ENCODE results near the gene ALPP. TPM values are rescaled to one million over a fixed set of nuclear protein-coding genes. Genes with fewer than 3 reads are reported as not detected.
A peak's percentile ranks its signal among the peaks of the same experiment; 100 is the strongest.
"Not testable (repeated sequence)": the region's sequence is repeated elsewhere in the genome, so short reads cannot be mapped to it uniquely, and the experiment has no call there.

ALPP gene
- total RNA-seq, 4 donors from 2014 or later: not detected

DNA sequence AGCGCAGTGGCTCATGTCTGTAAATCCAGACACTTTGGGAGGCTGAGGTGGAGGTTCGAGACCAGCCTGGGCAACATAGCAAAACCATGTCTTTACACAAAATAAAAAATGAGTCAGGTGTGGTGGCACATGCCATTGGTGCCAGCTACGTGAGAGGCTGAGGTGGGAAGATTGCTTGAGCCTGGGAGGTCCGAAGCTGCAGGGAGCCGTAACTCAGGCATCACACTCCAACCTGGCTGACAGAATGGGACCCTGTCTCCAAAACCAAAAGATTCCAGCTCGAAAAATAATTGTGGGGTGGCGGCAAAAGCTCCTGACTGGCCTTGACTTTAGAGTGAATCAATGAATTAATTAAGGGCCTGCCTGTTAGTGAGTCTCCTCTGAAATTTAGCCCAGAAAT, 1.2 kb upstream of the ALPP start:
- TF ChIP-seq, protein P1, sequence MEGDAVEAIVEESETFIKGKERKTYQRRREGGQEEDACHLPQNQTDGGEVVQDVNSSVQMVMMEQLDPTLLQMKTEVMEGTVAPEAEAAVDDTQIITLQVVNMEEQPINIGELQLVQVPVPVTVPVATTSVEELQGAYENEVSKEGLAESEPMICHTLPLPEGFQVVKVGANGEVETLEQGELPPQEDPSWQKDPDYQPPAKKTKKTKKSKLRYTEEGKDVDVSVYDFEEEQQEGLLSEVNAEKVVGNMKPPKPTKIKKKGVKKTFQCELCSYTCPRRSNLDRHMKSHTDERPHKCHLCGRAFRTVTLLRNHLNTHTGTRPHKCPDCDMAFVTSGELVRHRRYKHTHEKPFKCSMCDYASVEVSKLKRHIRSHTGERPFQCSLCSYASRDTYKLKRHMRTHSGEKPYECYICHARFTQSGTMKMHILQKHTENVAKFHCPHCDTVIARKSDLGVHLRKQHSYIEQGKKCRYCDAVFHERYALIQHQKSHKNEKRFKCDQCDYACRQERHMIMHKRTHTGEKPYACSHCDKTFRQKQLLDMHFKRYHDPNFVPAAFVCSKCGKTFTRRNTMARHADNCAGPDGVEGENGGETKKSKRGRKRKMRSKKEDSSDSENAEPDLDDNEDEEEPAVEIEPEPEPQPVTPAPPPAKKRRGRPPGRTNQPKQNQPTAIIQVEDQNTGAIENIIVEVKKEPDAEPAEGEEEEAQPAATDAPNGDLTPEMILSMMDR (IDR thresholded peaks at IDR 0.05): no peak
- TF ChIP-seq POLR2A (IDR thresholded peaks at IDR 0.05) (no peak), EP300 (IDR thresholded peaks at IDR 0.05) (no peak), POLR2AphosphoS5 (IDR thresholded peaks at IDR 0.05) (no peak)
- H3K4me3 ChIP-seq: no peak overlapping the region
- no peaks in the 10 kb centered on the region for H3K9me3 ChIP-seq
- no peaks in the 10 kb centered on the region for H3K36me3 ChIP-seq
- peaks cover 31% of the 10 kb centered on the region for H3K27me3 ChIP-seq
- no peak overlapping the region for H3K27ac ChIP-seq
- 95% methylated on average over 7 of the region's 7 CpGs for WGBS
- DNase-seq (ENCODE audit: low spot score in 2 of 2): peak; percentile 29 to 43
- no peaks in the 10 kb centered on the region for H3K4me1 ChIP-seq

- WGBS: 67% methylated on average over 13 of the region's 17 CpGs
- peak; percentile 43 to 73 for DNase-seq (ENCODE audit: low spot score in 2 of 2)
- no peaks in the 10 kb centered on the region for H3K9me3 ChIP-seq
- H3K27ac ChIP-seq: no peak overlapping the region
- H3K4me3 ChIP-seq: no peak overlapping the region
- H3K4me1 ChIP-seq: no peaks in the 10 kb centered on the region
- no peaks in the 10 kb centered on the region for H3K36me3 ChIP-seq
- no peak for TF ChIP-seq EP300 (IDR thresholded peaks at IDR 0.05)
- TF ChIP-seq, protein P1 (IDR thresholded peaks at IDR 0.05): no peak
- TF ChIP-seq POLR2A (IDR thresholded peaks at IDR 0.05): no peak
- TF ChIP-seq POLR2AphosphoS5 (IDR thresholded peaks at IDR 0.05): no peak
- peaks cover 38% of the 10 kb centered on the region for H3K27me3 ChIP-seq
Measured at GRCh38 chr2:232377841-232378734, 463 bp upstream of the ALPP start.

GRCh38 chr2:232379610-232380590, 1.3 kb downstream of the ALPP start:
- H3K4me1 ChIP-seq, H3K27ac ChIP-seq, H3K36me3 ChIP-seq, H3K4me3 ChIP-seq, H3K9me3 ChIP-seq: not testable (repeated sequence)
- H3K27me3 ChIP-seq: peaks cover 56% of the 10 kb centered on the region
- WGBS: 60% methylated on average over 2 of the region's 41 CpGs
- peak; percentile 55 to 67 for DNase-seq (ENCODE audit: low spot score in 2 of 2)

- not testable (repeated sequence) for H3K27ac ChIP-seq, H3K4me1 ChIP-seq, H3K4me3 ChIP-seq, H3K36me3 ChIP-seq, H3K9me3 ChIP-seq
- H3K27me3 ChIP-seq: peaks cover 70% of the 10 kb centered on the region
- peak in 1 of 2 donors; percentile 71 for DNase-seq (ENCODE audit: low spot score in 2 of 2)
- 54% methylated on average over 17 of the region's 59 CpGs for WGBS
Measured at GRCh38 chr2:232381204-232382031, 2.9 kb downstream of the ALPP start.

DNA sequence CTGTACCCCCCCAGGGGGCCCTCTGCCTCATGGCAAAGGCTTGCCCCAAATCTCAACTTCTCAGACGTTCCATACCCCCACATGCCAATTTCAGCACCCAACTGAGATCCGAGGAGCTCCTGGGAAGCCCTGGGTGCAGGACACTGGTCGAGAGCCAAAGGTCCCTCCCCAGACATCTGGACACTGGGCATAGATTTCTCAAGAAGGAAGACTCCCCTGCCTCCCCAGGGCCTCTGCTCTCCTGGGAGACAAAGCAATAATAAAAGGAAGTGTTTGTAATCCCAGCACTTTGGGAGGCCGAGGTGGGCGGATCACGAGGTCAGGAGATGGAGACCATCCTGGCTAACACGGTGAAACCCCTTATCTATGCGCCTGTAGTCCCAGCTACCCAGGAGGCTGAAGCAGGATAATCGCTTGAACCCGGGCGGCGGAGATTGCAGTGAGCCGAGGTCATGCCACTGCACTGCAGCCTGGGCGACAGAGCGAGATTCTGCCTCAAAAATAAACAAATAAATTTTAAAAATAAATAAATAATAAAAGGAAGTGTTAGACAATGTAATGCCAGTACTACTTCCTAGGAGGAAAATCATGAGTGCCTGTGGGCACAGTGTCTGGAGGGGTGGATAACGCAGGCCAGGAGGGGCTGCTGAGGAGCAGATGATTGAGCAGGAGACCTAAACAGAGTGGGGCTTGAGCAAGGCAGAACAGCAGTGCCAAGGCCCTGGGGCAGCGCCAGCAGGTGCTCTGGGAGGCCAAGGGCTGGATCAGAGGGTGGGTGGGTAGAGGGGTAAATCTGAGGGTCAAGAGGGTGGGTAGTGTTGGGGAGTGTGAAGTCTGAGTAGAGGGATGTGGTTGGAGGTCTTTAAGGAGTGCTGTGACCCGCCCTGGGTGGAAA, 4.0 kb downstream of the ALPP start:
- WGBS: 64% methylated on average over 15 of the region's 18 CpGs
- no peak overlapping the region for H3K4me3 ChIP-seq
- peaks cover 19% of the 10 kb centered on the region for H3K4me1 ChIP-seq
- DNase-seq (ENCODE audit: low spot score in 2 of 2): no peak
- TF ChIP-seq POLR2AphosphoS5 (IDR thresholded peaks at IDR 0.05) (no peak), EP300 (IDR thresholded peaks at IDR 0.05) (no peak), POLR2A (IDR thresholded peaks at IDR 0.05) (no peak)
- TF ChIP-seq, protein P1 (IDR thresholded peaks at IDR 0.05): no peak
- peaks cover 79% of the 10 kb centered on the region for H3K27me3 ChIP-seq
- H3K36me3 ChIP-seq: no peaks in the 10 kb centered on the region
- no peak overlapping the region for H3K27ac ChIP-seq
- H3K9me3 ChIP-seq: no peaks in the 10 kb centered on the region
